Right lobe of liver (tissue), 4 donors: ENCODE results near the gene SLC34A3.

Experiments
- POLR2A ChIP-seq: fragments of 450-650 bp; IDR thresholded peaks from one replicate; pipeline ENCODE4 v1.6.1; 2017; ENCODE audit warnings: antibody characterized with exemption, mild to moderate bottlenecking
- TF ChIP-seq, protein P1 (sequence below), 4 donors: fragments of 200-600 bp in 3 of 4; fragments of 450-650 bp in 1 of 4; IDR thresholded peaks; one replicate each; pipeline versions ENCODE4 v1.5.1 to v1.8.0; 2016 to 2022; ENCODE audit warnings: antibody characterized with exemption in 4 of 4, mild to moderate bottlenecking in 2 of 4
- donor health status: DM: no; HTN: no; CAD: no.
- donor health status: DM: no; HTN: no; CAD: no.
- donor health status: DM: no; HTN: yes; CAD: no.

DNA sequence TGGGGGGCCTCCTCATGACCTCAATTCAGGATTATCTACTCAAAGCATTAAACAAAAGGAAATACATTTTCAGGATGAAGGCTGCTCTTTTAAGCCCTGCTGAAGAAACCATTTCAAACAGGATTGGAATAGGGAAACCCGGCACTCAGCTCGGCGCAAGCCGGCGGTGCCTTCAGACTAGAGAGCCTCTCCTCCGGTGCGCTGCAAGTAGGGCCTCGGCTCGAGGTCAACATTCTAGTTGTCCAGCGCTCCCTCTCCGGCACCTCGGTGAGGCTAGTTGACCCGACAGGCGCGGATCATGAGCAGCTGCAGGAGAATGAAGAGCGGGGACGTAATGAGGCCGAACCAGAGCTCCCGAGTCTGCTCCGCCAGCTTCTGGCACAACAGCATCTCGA is 26.0 kb upstream of the SLC34A3 start:
- TF ChIP-seq POLR2A = no peak
- TF ChIP-seq, protein P1, sequence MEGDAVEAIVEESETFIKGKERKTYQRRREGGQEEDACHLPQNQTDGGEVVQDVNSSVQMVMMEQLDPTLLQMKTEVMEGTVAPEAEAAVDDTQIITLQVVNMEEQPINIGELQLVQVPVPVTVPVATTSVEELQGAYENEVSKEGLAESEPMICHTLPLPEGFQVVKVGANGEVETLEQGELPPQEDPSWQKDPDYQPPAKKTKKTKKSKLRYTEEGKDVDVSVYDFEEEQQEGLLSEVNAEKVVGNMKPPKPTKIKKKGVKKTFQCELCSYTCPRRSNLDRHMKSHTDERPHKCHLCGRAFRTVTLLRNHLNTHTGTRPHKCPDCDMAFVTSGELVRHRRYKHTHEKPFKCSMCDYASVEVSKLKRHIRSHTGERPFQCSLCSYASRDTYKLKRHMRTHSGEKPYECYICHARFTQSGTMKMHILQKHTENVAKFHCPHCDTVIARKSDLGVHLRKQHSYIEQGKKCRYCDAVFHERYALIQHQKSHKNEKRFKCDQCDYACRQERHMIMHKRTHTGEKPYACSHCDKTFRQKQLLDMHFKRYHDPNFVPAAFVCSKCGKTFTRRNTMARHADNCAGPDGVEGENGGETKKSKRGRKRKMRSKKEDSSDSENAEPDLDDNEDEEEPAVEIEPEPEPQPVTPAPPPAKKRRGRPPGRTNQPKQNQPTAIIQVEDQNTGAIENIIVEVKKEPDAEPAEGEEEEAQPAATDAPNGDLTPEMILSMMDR (IDR thresholded peaks at IDR 0.05) = no peak
